Endothelial cell of umbilical vein (primary cell): Measurements from ENCODE around the gene CDH23. TPM values are rescaled to one million over a fixed set of nuclear protein-coding genes. Genes with fewer than 3 reads are reported as not detected.

Experiments
- BruUV-seq: library from RNA; stranded (reverse); fragments of 400-500 nt; replicated peaks from 2 replicates; lab custom pipeline; 2021; lab: Mats Ljungman, UMichigan
- CTCF ChIA-PET: fragments of 300-600, 350-600 bp; sonication (Branson Sonifier 250); formaldehyde crosslinking; loops from one replicate; lab custom pipeline; 2021; ENCODE audit warnings: antibody characterized with exemption, inconsistent platforms; lab: Charles Lee
- POLR2A ChIA-PET: fragments of 300-600, 350-600 bp; sonication (Branson Sonifier 250); formaldehyde crosslinking; loops from one replicate; lab custom pipeline; 2021; ENCODE audit warnings: antibody characterized with exemption, inconsistent platforms; lab: Charles Lee
- DNase-seq: peaks from one replicate; pipeline ENCODE4 v3.0.0-alpha.2; 2011; ENCODE audit warnings: low read depth, low spot score
- FAIRE-seq: peaks from 2 replicates; lab custom pipeline; 2011; peaks lifted over from hg19 to GRCh38; lab: Jason Lieb, UNC
- H2AFZ ChIP-seq: 2 replicates; pipeline ENCODE4 v1.6.0; 2012; ENCODE audit warnings: low read depth, low read length, control low read depth, inconsistent platforms
- H3K27ac ChIP-seq: 2 replicates; pipeline ENCODE4 v1.5.1; 2011; ENCODE audit warnings: low read depth, mild to moderate bottlenecking, control low read depth, low read length, moderate library complexity; ENCODE audit not compliant: insufficient read depth
- H3K27me3 ChIP-seq, 2 experiments: 2 replicates each; pipeline versions ENCODE4 v1.6.0 to v1.6.1; 2011; ENCODE audit warnings: low read length in 2 of 2, mixed read lengths in 1 of 2; ENCODE audit not compliant: control insufficient read depth in 2 of 2, insufficient read depth in 2 of 2
- H3K36me3 ChIP-seq, 2 experiments: 2 replicates in 1 of 2; 3 replicates in 1 of 2; pipeline ENCODE4 v1.5.1; 2011; ENCODE audit warnings: low read length in 2 of 2, mild to moderate bottlenecking in 1 of 2, moderate library complexity in 1 of 2; ENCODE audit not compliant: control insufficient read depth in 2 of 2, insufficient read depth in 2 of 2; ENCODE audit errors: extremely low read depth in 1 of 2
- H3K4me1 ChIP-seq: 3 replicates; pipeline ENCODE4 v1.5.1; 2011; ENCODE audit warnings: mild to moderate bottlenecking, low read length; ENCODE audit not compliant: control insufficient read depth, insufficient read depth; ENCODE audit errors: extremely low read depth
- H3K4me2 ChIP-seq: 2 replicates; pipeline ENCODE4 v1.6.1; 2011; ENCODE audit warnings: low read length, control low read depth, mixed read lengths; ENCODE audit not compliant: insufficient read depth
- H3K4me3 ChIP-seq, 3 experiments: fragments of 200-600 bp in 1 of 3; sonication (generic), shearing (Covaris generic) in 1 of 3; replicated peaks in 1 of 3; 2 replicates each; pipeline ENCODE4 v1.5.1; 2011 to 2016; ENCODE audit warnings: control low read depth in 3 of 3, low read length in 3 of 3, mild to moderate bottlenecking in 2 of 3, inconsistent platforms in 1 of 3, low read depth in 1 of 3, moderate library complexity in 1 of 3; ENCODE audit not compliant: insufficient read depth in 1 of 3
- H3K79me2 ChIP-seq: 2 replicates; pipeline ENCODE4 v1.6.0; 2012; ENCODE audit warnings: low read length, inconsistent platforms; ENCODE audit not compliant: control insufficient read depth, insufficient read depth
- H3K9ac ChIP-seq: replicated peaks from 2 replicates; pipeline ENCODE3; 2011; ENCODE audit warnings: low read length, control low read depth; ENCODE audit not compliant: insufficient read depth; ENCODE audit errors: extremely low read depth
- H3K9me1 ChIP-seq: replicated peaks from 3 replicates; pipeline ENCODE4 v1.6.0; 2011; ENCODE audit warnings: mild to moderate bottlenecking, low read length; ENCODE audit not compliant: control insufficient read depth, insufficient read depth; ENCODE audit errors: extremely low read depth
- H3K9me3 ChIP-seq: replicated peaks from 2 replicates; pipeline ENCODE4 v1.5.1; 2012; ENCODE audit warnings: low read length, inconsistent platforms; ENCODE audit not compliant: control insufficient read depth, insufficient read depth
- H4K20me1 ChIP-seq: replicated peaks from 2 replicates; pipeline ENCODE3; 2011; ENCODE audit warnings: mild to moderate bottlenecking, low read length; ENCODE audit not compliant: control insufficient read depth, insufficient read depth; ENCODE audit errors: extremely low read depth
- EZH2 ChIP-seq: IDR thresholded peaks from 2 replicates; pipeline ENCODE4 v1.6.1; 2012; ENCODE audit warnings: borderline replicate concordance, low read depth, mild to moderate bottlenecking, moderate library complexity, low read length, inconsistent platforms; ENCODE audit not compliant: severe bottlenecking
- JUN ChIP-seq: IDR thresholded peaks from 2 replicates; pipeline ENCODE4 v1.6.1; 2011; ENCODE audit warnings: borderline replicate concordance, low read depth; ENCODE audit not compliant: insufficient read length, insufficient read depth
- MYC ChIP-seq: IDR thresholded peaks from one replicate; pipeline ENCODE4 v1.6.1; 2011; ENCODE audit warnings: mild to moderate bottlenecking, low read depth, low read length
- POLR2A ChIP-seq: IDR thresholded peaks from 2 replicates; pipeline ENCODE4 v1.6.1; 2012; ENCODE audit warnings: low read depth, mild to moderate bottlenecking, control low read depth, low read length
- POLR2AphosphoS5 ChIP-seq: IDR thresholded peaks from 2 replicates; pipeline ENCODE4 v1.6.1; 2012; ENCODE audit warnings: low read depth, mild to moderate bottlenecking, control low read depth, low read length, moderate library complexity; ENCODE audit not compliant: insufficient read depth
- dilution Hi-C: fragments of 300-500 bp; cut with MboI; formaldehyde crosslinking; loops from one replicate; pipeline ENCODE4 v1.15.0; 2019; ENCODE audit warnings: low sequenced_read_pairs; ENCODE audit not compliant: extremely low pct_ligation_motif_present
- intact Hi-C: fragments of 100-400 bp; cut with micrococcal nuclease; formaldehyde crosslinking; loops from one replicate; pipeline ENCODE4 v1.10.0; 2022
- polyA plus RNA-seq, 4 experiments: library from polyadenylated mRNA; depleted of rRNA in 3 of 4; stranded (reverse) in 3 of 4; unstranded in 1 of 4; fragments of >200 nt; gene quantifications; 2 replicates each; pipeline versions ENCODE4 v1.2.1 to v1.2.3, GENCODE V29; 2011 to 2012; ENCODE audit warnings: missing spikeins in 1 of 4
- total RNA-seq: library from RNA; stranded (reverse); gene quantifications from 2 replicates; pipeline ENCODE4 v1.2.3, GENCODE V29; 2021
- TF ChIP-seq, protein P1 (sequence below), 2 donors: IDR thresholded peaks; 1 replicate in 1 of 2; 2 replicates in 1 of 2; pipeline ENCODE4 v1.5.1; 2011; ENCODE audit warnings: low read length in 2 of 2, mild to moderate bottlenecking in 2 of 2, moderate library complexity in 2 of 2, control low read depth in 1 of 2, inconsistent platforms in 1 of 2, low read depth in 1 of 2; ENCODE audit not compliant: insufficient read depth in 1 of 2; ENCODE audit errors: extremely low read depth in 1 of 2

CDH23 gene
- total and polyA plus RNA-seq, 2 donors (not counting 3 experiments of a cell fraction or from before 2014, with no cell fraction given) = not detected

DNA sequence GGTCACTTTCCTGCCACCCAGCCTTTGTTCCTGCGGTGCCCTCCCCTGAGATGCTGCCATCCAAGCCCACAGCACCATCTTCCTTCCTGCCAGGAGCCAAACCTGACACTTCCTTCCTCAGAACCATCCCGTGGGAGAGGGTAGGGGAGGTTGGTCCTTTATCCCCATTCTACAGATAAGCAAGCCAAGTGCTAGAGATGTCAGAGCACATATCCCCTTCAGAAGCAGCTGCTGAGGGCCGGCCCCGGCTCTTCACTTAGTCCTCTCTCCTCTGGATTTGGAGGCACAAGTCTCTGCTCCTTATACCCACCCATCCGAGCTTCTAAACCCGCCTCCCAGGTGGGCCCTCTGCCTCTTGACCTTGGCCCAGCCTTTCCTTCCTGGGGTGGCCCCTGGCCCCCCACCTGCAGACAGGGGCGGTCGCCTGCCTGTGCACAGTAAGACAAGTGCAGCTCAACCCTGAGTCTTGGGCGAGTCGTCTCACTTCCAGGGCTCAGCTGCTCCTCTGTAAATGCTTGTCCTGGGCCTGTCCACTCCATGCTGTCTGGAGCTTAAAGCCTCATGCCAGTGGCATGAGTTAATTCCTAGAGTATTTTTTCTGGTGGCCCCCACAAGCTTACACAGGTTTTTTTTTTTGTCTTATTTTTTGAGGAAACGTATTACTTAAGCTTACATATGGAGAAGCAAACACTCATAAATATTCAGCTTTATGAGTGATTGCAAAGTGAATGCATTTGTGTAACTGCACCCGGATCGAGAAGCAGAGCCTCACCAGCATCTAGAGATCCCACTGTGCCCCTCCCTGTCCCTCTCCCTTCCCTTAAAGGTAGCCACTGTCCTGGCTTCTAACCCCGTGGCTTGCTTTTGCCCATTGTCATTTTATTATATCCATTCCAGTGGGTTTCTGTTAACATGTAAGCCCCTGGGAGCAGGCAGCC is 125.1 kb downstream of the CDH23 start:
- Histone ChIP-seq H3K4me3 (no peak overlapping the region), H3K9ac (no peak overlapping the region), H3K27me3 (peaks cover 4 to 16% of the 10 kb centered on the region in 2 experiments), H3K4me1 (peaks cover 6% of the 10 kb centered on the region), H3K9me3 (no peaks in the 10 kb centered on the region), H3K36me3 (no peaks in the 10 kb centered on the region), H3K9me1 (no peaks in the 10 kb centered on the region), H3K79me2 (no peaks in the 10 kb centered on the region), H3K27ac (no peak overlapping the region), H3K4me2 (no peak overlapping the region), H4K20me1 (no peaks in the 10 kb centered on the region), H2AFZ (no peak overlapping the region)
- DNase-seq (no peak), FAIRE-seq (no peak)
- no TSS peak for BruUV-seq
- TF ChIP-seq POLR2A = no peak
- TF ChIP-seq JUN = no peak
- no peak for TF ChIP-seq EZH2
- no peak for TF ChIP-seq MYC
- TF ChIP-seq, protein P1, sequence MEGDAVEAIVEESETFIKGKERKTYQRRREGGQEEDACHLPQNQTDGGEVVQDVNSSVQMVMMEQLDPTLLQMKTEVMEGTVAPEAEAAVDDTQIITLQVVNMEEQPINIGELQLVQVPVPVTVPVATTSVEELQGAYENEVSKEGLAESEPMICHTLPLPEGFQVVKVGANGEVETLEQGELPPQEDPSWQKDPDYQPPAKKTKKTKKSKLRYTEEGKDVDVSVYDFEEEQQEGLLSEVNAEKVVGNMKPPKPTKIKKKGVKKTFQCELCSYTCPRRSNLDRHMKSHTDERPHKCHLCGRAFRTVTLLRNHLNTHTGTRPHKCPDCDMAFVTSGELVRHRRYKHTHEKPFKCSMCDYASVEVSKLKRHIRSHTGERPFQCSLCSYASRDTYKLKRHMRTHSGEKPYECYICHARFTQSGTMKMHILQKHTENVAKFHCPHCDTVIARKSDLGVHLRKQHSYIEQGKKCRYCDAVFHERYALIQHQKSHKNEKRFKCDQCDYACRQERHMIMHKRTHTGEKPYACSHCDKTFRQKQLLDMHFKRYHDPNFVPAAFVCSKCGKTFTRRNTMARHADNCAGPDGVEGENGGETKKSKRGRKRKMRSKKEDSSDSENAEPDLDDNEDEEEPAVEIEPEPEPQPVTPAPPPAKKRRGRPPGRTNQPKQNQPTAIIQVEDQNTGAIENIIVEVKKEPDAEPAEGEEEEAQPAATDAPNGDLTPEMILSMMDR (IDR thresholded peaks at IDR 0.05; ENCODE audit: extremely low read depth in 1 of 2, insufficient read depth in 1 of 2, low read depth in 1 of 2, low read length in 2 of 2) = no peak
- no peak for TF ChIP-seq POLR2AphosphoS5
- CTCF ChIA-PET = interaction anchor here (1.0 to 1.9 kb wide), 4 partner anchors 14 to 138 kb away, joined by 3 to 8 read pairs (median 4); no protein-coding TSS in a partner anchor
- dilution Hi-C loops = no loop called here
- intact Hi-C loops = no loop called here
- POLR2A ChIA-PET = no interaction called here
